Inflammatory macrophage treated with lipopolysaccharide for 4 hours (primary cell): ENCODE data around the gene COL7A1.
"Not testable (repeated sequence)": the region's sequence is repeated elsewhere in the genome, so short reads cannot be mapped to it uniquely, and the experiment has no call there.

Experiments
- DNase-seq: peaks from one replicate; pipeline ENCODE4 v3.0.0-alpha.2; 2020

The COL7A1 gene

GRCh38 chr3:48560648-48561018, 34.5 kb downstream of the COL7A1 start:
- no peak for DNase-seq

- DNase-seq, result peak; percentile 96
Observed at GRCh38 chr3:48558493-48559134, 36.5 kb downstream of the COL7A1 start.

- peak; percentile 99 for DNase-seq
Observed at GRCh38 chr3:48556796-48557626, 38.1 kb downstream of the COL7A1 start, which contains the start of gene PFKFB4. TSS of gene PFKFB4 (minus strand) at chr3:48556803. CDS start at chr3:48556777, 26 bp downstream.

- DNase-seq, result no peak
Observed at GRCh38 chr3:48555949-48556795, 39.0 kb downstream of the COL7A1 start.

- DNase-seq, result no peak
Observed at GRCh38 chr3:48555231-48555948, 39.7 kb downstream of the COL7A1 start.

GRCh38 chr3:48553886-48554845, 41.0 kb downstream of the COL7A1 start:
- no peak for DNase-seq

GRCh38 chr3:48553361-48553760, 41.8 kb downstream of the COL7A1 start:
- peak; percentile 35 for DNase-seq

- no peak for DNase-seq
Observed at GRCh38 chr3:48552111-48552951, 42.8 kb downstream of the COL7A1 start.

- not testable (repeated sequence) for DNase-seq
Observed at GRCh38 chr3:48551651-48552050, 43.5 kb downstream of the COL7A1 start.

- peak; percentile 90 for DNase-seq
Observed at GRCh38 chr3:48548729-48549705, 46.1 kb downstream of the COL7A1 start.

- DNase-seq, result no peak
Observed at GRCh38 chr3:48548126-48548525, 47.0 kb downstream of the COL7A1 start.

GRCh38 chr3:48546203-48546829, 48.8 kb downstream of the COL7A1 start:
- DNase-seq, result no peak

GRCh38 chr3:48544141-48544540, 51.0 kb downstream of the COL7A1 start:
- DNase-seq, result peak; percentile 54

GRCh38 chr3:48543271-48543866, 51.8 kb downstream of the COL7A1 start:
- peak; percentile 56 for DNase-seq

- DNase-seq, result no peak
Observed at GRCh38 chr3:48538451-48538850, 56.7 kb downstream of the COL7A1 start.

- DNase-seq, result no peak
Observed at GRCh38 chr3:48536785-48537184, 58.3 kb downstream of the COL7A1 start.

GRCh38 chr3:48536116-48536515, 59.0 kb downstream of the COL7A1 start:
- no peak for DNase-seq

GRCh38 chr3:48535578-48535977, 59.6 kb downstream of the COL7A1 start:
- DNase-seq, result no peak
